Measurements from ENCODE around the gene RSU1. TPM values are rescaled to one million over a fixed set of nuclear protein-coding genes. Genes with fewer than 3 reads are reported as not detected.

RSU1 gene
- total RNA-seq (79.9 TPM), polyA plus RNA-seq (116 TPM)

DNA sequence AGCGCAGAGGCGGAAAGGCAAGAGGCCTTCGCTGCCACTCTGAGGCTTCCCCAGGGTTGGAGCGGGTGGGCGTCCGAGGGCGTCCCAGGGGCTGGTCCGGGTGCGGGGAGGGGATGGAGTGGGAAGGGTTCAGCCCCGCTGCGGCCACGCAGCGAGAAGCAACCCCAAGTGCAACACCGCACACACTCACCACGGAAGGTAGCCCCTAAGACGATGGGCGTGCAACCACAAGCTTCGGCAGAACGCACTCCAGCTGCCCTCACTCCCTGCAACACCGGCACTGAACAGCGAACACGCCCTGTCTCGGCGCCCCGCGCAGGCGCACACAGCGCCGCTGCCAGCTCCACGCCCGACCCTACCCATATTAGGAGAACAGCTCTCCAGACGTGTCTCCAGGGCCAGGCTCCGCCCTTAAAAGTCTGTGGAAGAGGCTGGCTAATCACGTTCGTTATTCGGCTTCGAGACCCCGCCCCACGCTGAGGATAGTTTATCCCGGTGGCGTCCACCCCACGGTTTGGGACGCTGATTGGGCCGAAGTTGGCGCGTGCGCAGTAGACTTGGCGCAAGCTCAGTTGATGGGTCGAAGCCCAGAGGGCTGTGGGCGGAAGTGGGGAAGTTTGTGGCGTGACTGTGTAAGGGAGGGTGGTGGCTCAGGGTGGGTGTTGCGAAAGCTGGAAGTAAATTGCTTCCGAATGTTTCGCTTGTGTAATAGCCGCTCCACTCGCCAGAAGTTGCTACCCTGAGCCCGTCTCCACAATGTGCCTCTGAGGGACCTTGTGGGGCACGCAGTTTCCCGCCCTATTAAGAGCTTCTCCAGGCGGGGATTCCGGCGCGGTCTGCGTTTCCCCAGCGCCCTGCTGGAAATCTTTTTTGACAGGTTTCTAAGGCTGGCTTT lies at the start of gene RSU1:
RSU1 (minus strand) TSS at position 300 of the 895 bp plus-strand sequence. CDS start 343 bp downstream, outside the sequence.
- under 1% methylated on average over 65 of the region's 65 CpGs for WGBS
- Histone ChIP-seq H3K4me1 (ENCODE audit: insufficient read depth) (no peaks in the 10 kb centered on the region), H3K36me3 (ENCODE audit: insufficient read depth) (no peaks in the 10 kb centered on the region), H3K27ac (ENCODE audit: low read depth) (peak within 1 kb of the TSS; percentile 87), H3K4me3 (ENCODE audit: low read depth, low read length) (peak within 1 kb of the TSS; percentile 76)
- peak; percentile 99 for DNase-seq (ENCODE audit: extremely low spot score)

DNA sequence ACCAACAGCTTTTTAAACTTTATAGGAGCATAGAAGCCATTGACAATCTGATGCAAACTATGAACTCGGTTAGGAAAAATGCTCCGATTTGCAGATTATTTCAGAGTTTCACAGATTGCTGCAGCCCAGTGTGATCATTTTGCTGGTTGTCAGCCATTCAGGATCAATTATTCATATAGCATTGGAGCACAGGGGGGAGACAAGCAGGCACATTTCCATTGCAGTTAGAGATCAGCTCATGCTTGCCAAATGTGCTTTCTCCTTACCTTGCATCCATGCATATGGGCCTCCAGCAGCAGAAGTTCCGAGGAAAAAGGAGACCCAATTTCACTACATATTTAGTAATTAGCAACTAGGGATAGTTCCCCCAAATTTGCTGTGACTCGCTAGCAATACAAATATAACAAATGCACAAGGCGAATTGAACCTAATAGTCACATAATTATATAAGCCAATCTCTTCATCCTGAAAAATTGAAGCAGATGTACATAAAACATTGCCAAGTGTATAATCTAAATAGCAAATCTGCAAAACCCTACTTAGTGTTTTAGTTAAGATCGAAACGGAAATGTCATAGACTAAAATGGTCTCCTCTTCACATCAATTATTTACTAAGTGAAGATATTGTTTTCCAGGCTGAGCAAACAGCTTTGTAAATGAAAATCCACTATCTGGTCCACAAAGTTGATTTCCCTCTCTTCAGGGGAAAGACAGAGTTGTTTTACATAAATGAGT lies 49.5 kb upstream of the RSU1 start:
- Histone ChIP-seq H3K4me3 (ENCODE audit: low read depth, low read length) (no peak overlapping the region), H3K27ac (ENCODE audit: low read depth) (no peak overlapping the region), H3K4me1 (ENCODE audit: insufficient read depth) (no peaks in the 10 kb centered on the region), H3K36me3 (ENCODE audit: insufficient read depth) (no peaks in the 10 kb centered on the region)
- WGBS: 81% methylated on average over 7 of the region's 7 CpGs
- DNase-seq (ENCODE audit: extremely low spot score): no peak

DNA sequence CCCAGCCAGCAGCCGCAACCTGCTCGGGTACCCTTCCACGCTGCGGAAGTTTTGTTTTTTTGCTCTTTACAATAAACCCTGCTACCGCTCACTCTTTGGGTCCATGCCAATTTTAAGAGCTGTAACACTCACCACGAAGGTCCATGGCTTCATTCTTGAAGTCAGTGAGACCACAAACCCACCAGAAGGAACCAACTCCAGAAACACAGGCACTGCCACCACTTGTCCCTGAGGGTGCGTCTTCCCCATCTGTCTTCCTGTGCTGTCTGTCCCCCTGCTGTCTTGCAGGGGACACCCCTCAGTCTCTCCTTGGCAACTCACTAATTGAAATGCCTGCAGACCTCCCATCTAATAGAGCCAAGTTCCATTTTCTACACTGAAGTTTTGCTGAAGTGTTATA lies 48.5 kb upstream of the RSU1 start:
- Histone ChIP-seq H3K4me3 (ENCODE audit: low read depth, low read length) (no peak overlapping the region), H3K27ac (ENCODE audit: low read depth) (no peak overlapping the region), H3K36me3 (ENCODE audit: insufficient read depth) (no peaks in the 10 kb centered on the region), H3K4me1 (ENCODE audit: insufficient read depth) (no peaks in the 10 kb centered on the region)
- 87% methylated on average over 7 of the region's 7 CpGs for WGBS
- DNase-seq (ENCODE audit: extremely low spot score): no peak

DNA sequence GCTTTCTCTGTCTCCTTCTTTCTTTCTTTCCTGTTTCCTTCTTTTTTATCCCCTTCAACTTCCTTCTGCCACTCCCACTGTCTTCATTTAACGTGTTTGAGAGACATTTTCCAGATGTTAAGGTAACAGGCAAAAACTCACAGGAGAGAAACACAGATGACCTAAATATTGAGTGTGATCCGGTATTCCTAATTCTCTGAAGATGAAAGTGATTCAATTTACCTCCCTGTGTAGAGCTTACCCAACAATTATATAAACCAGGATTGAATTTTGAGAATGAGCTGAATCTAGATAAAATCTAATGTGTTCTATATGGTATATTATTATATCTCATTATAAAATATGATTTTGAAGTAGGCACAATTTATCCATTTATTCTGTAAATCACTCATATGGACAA lies 46.5 kb upstream of the RSU1 start:
- DNase-seq (ENCODE audit: extremely low spot score): no peak
- WGBS: 67% methylated on average over 2 of the region's 2 CpGs
- H3K36me3 ChIP-seq (ENCODE audit: insufficient read depth): no peaks in the 10 kb centered on the region
- H3K4me1 ChIP-seq (ENCODE audit: insufficient read depth): no peaks in the 10 kb centered on the region
- no peak overlapping the region for H3K4me3 ChIP-seq (ENCODE audit: low read depth, low read length)
- H3K27ac ChIP-seq (ENCODE audit: low read depth): no peak overlapping the region

DNA sequence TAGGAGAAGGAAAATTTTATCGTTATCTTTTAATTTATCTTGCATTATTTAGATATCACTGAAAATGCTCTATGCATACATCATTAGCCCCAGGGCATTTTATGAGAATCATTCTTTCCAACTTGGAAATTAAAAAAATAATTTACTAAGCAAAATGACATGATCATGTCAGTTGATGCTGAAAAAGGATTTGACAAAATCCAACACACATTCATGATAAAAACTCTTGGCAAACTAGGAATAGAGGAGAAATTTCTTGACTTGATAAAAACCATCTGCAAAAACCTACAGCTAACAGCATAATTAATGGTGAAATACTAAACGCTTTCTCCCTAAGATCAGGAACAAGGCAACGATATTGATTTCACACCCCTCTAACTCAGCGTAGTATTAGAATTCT lies 40.2 kb upstream of the RSU1 start:
- no peak overlapping the region for H3K4me3 ChIP-seq (ENCODE audit: low read depth, low read length)
- no peaks in the 10 kb centered on the region for H3K36me3 ChIP-seq (ENCODE audit: insufficient read depth)
- no peak overlapping the region for H3K27ac ChIP-seq (ENCODE audit: low read depth)
- 76% methylated on average over 4 of the region's 4 CpGs for WGBS
- DNase-seq (ENCODE audit: extremely low spot score): no peak
- no peaks in the 10 kb centered on the region for H3K4me1 ChIP-seq (ENCODE audit: insufficient read depth)

DNA sequence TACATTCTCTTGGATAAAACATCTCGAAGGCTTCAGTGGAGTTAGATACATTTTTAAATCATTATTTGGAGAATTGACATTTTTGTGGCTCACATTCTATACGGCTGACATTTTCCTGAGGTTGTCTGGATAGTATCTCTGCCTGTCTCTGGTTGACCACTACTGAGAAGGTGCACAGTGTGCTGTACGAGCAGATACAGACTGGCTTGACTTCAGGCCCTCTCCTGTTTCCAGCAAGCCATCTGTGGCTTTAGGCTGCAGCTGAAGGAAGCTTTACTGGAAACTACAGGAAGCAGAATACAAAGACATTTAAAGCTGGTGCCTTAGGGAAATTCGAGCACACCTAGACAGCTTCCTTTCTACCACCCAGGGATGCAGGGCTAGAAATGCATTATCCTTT lies 39.3 kb upstream of the RSU1 start:
- Histone ChIP-seq H3K36me3 (ENCODE audit: insufficient read depth) (no peaks in the 10 kb centered on the region), H3K4me1 (ENCODE audit: insufficient read depth) (no peaks in the 10 kb centered on the region), H3K4me3 (ENCODE audit: low read depth, low read length) (no peak overlapping the region), H3K27ac (ENCODE audit: low read depth) (no peak overlapping the region)
- DNase-seq (ENCODE audit: extremely low spot score): no peak
- WGBS: 40% methylated on average over 4 of the region's 4 CpGs

DNA sequence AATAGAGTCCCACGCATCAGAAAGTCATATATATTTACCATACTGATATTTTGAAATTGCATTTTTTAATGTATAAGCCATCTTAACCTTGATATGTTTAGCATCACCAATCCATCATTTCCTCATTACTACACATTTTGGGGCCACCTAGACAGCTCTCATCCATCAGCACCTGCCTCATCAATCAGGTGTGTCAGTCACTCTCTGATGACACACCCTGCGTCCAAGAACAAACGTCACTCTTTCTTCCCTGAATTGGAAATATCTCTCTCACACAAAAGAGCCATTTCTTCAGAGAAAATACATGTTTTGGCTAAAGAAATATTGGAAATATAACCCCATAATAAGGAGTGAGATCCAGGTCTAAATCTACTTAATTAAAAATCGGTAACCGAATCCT lies 38.9 kb upstream of the RSU1 start:
- H3K4me1 ChIP-seq (ENCODE audit: insufficient read depth): no peaks in the 10 kb centered on the region
- 73% methylated on average over 5 of the region's 5 CpGs for WGBS
- H3K4me3 ChIP-seq (ENCODE audit: low read depth, low read length): no peak overlapping the region
- no peak overlapping the region for H3K27ac ChIP-seq (ENCODE audit: low read depth)
- H3K36me3 ChIP-seq (ENCODE audit: insufficient read depth): no peaks in the 10 kb centered on the region
- DNase-seq (ENCODE audit: extremely low spot score): no peak

DNA sequence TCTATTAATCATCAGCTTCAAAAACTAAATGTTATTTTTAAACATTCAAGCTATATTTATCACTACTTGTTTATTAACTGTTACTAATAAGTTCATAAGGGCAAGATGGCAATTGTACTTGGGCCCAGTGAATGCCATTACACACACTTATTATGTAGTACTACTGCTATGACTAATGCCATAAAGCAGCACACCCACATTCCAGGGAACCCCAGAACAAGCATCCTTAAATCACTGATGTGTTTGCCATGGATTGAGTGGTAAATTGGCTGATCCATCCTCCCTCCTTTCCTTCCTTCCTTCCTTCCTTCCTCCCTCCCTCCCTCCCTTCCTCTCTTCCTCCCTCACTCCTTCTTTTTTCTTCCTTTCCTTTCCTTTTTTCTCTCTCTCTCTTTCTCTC lies 37.4 kb upstream of the RSU1 start:
- H3K4me3 ChIP-seq (ENCODE audit: low read depth, low read length): no peak overlapping the region
- H3K36me3 ChIP-seq (ENCODE audit: insufficient read depth): no peaks in the 10 kb centered on the region
- no peak overlapping the region for H3K27ac ChIP-seq (ENCODE audit: low read depth)
- no peak for DNase-seq (ENCODE audit: extremely low spot score)
- H3K4me1 ChIP-seq (ENCODE audit: insufficient read depth): no peaks in the 10 kb centered on the region

DNA sequence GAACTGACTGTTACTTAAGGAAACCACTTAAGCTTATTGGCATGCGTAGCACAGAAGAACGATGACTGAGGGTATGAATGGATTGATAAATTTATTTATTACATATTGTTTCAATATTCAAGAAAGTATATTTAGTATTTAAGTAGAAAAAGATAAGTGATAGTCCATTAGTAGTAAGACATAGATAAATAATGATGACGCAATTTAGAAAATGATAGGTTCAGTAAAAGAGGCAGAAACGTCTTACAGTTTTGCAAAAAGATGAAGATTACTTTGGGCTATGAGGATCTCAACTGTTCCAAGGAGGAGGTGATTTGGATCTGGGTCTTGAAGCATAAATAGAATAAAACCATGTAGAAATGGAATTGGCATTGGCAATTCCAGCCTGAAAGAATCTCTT lies 36.6 kb upstream of the RSU1 start:
- 90% methylated on average over 4 of the region's 4 CpGs for WGBS
- Histone ChIP-seq H3K4me3 (ENCODE audit: low read depth, low read length) (no peak overlapping the region), H3K36me3 (ENCODE audit: insufficient read depth) (no peaks in the 10 kb centered on the region), H3K4me1 (ENCODE audit: insufficient read depth) (no peaks in the 10 kb centered on the region), H3K27ac (ENCODE audit: low read depth) (no peak overlapping the region)
- no peak for DNase-seq (ENCODE audit: extremely low spot score)

DNA sequence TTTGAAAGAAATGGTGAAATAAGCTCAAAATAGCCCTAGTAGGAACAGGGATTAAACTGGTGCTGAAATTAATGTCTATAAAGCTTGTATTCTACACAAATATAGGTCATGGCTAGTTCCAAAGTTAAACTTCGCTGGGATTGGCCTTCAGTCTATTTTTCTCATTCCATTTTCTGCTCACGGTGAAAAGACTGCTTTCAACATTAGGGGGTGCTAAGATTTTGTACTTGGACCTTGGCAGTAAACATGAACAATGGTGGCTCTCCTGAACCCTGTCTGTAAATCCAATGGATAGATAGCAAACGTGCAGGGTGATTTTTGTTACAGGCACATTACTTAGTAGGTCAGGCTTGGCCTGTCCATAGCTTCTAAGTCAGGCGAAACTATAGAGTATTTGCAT lies 36.0 kb upstream of the RSU1 start:
- no peak for DNase-seq (ENCODE audit: extremely low spot score)
- H3K4me3 ChIP-seq (ENCODE audit: low read depth, low read length): no peak overlapping the region
- no peak overlapping the region for H3K27ac ChIP-seq (ENCODE audit: low read depth)
- H3K36me3 ChIP-seq (ENCODE audit: insufficient read depth): no peaks in the 10 kb centered on the region
- 43% methylated on average over 4 of the region's 4 CpGs for WGBS
- H3K4me1 ChIP-seq (ENCODE audit: insufficient read depth): no peaks in the 10 kb centered on the region

DNA sequence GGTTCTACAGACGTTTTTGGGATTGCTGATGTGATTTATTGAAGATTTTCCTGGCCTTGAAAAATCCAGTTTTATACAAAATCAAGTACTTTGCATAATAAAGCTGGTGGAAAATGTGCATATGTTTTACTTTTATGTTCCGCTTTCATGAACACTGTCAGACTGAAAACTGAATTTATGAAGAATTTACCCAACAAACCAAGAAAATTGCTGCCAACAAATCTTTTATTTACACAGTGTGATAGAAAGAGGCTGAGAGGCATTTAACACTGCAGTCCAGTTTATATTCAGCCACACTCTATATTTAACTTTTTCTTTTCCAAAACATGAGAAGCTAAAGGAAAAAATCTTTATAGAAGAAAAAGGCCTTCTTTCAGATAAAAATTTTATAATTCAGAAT lies 35.4 kb upstream of the RSU1 start:
- H3K4me1 ChIP-seq (ENCODE audit: insufficient read depth): no peaks in the 10 kb centered on the region
- DNase-seq (ENCODE audit: extremely low spot score): no peak
- H3K4me3 ChIP-seq (ENCODE audit: low read depth, low read length): no peak overlapping the region
- H3K36me3 ChIP-seq (ENCODE audit: insufficient read depth): no peaks in the 10 kb centered on the region
- WGBS: 48% methylated on average over 2 of the region's 2 CpGs
- H3K27ac ChIP-seq (ENCODE audit: low read depth): no peak overlapping the region

DNA sequence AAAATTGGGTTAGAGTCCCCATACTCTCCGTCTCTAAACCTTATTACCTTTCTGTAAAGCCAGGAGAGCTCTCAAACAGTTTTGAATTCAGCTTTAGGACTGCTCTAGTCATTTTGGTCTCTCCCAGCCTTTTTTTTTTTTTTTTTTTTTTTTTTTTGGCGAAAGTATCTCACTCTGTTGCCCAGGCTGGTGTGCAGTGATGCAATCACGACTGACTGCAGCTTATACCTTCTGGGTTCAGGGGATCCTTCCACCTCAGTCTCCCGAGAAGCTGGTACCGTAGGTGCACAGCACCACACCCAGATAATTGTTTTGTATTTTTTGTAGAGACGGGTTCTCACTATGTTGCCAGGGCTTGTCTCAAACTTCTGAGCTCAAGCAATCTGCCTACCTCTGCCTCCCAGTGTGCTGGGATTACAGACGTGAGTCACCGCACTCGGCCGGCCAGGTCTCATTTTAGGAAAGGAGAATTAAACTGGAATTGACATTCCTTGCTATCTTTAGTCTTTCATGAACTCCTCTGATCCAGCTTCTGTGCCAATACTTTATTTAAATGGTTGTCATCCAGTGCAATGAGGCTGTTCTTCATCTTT lies 31.4 kb upstream of the RSU1 start:
- no peak overlapping the region for H3K27ac ChIP-seq (ENCODE audit: low read depth)
- WGBS: 73% methylated on average over 10 of the region's 10 CpGs
- no peak overlapping the region for H3K4me3 ChIP-seq (ENCODE audit: low read depth, low read length)
- no peaks in the 10 kb centered on the region for H3K4me1 ChIP-seq (ENCODE audit: insufficient read depth)
- no peaks in the 10 kb centered on the region for H3K36me3 ChIP-seq (ENCODE audit: insufficient read depth)
- no peak for DNase-seq (ENCODE audit: extremely low spot score)

DNA sequence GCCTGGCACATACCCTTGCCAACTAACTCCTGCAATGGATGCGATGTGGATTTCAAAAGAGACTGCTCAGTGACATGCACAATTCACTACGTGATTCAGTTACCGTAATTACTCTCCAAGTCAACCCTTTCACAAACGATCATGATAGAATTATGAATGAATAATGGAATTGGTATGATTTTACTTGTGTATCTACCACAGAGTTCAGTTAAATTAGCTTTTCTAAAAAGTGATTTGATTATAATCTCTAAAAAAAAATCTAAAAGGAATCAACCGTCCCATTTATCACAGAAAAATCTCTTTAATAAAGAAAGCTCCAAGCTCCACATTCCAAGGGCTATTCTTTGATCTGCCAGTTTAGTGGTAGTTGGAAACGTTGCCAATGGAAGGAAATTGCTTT lies 30.4 kb upstream of the RSU1 start:
- DNase-seq (ENCODE audit: extremely low spot score): no peak
- Histone ChIP-seq H3K27ac (ENCODE audit: low read depth) (no peak overlapping the region), H3K36me3 (ENCODE audit: insufficient read depth) (no peaks in the 10 kb centered on the region), H3K4me1 (ENCODE audit: insufficient read depth) (no peaks in the 10 kb centered on the region), H3K4me3 (ENCODE audit: low read depth, low read length) (no peak overlapping the region)
- WGBS: 58% methylated on average over 6 of the region's 6 CpGs

DNA sequence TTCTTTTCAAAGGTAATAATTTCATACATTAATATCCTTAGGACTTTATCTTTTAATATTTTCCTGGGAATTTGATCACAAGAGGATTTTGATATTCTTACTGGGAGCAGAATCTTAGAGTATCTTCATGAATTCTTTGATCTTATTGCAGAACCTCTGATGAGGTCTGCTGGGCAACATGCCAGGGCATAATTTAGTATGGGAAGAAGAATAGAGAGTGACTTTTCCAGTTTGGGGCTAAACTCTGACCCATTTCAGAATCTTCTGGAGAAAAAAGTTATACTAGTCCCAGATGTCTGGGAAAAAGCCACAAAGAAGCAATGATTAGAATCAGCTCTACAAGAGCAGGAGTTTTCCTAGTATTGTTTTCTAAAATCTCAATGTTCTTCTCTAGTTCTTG lies 28.0 kb upstream of the RSU1 start:
- H3K36me3 ChIP-seq (ENCODE audit: insufficient read depth): no peaks in the 10 kb centered on the region
- H3K27ac ChIP-seq (ENCODE audit: low read depth): no peak overlapping the region
- no peak overlapping the region for H3K4me3 ChIP-seq (ENCODE audit: low read depth, low read length)
- H3K4me1 ChIP-seq (ENCODE audit: insufficient read depth): no peaks in the 10 kb centered on the region
- DNase-seq (ENCODE audit: extremely low spot score): no peak
